ENCODE results near the gene RIN1. TPM values are rescaled to one million over a fixed set of nuclear protein-coding genes. Genes with fewer than 3 reads are reported as not detected.

The RIN1 gene
- total RNA-seq, 3 donors from 2014 or later (not counting 1 experiment from before 2014, with no cell fraction given): 1.3 to 7.9 (median 2.5) TPM

DNA sequence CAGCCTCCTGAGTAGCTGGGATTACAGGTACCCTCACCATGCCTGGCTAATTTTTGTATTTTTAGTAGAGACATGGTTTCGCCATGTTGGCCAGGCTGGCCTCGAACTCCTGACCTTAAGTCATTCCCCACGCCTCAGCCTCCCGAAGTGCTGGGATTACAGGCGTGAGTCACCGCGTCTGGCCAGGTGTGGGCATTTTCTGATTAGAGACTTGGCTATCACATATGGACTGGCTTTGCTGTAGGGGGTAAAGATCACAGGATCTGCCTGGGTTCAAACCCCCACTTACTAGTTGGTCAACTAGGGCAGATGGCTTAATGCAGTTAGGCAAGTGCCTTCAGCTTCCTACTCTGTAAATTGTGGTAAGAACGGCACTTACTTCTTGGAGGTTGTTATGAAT is 25.9 kb downstream of the RIN1 start:
- 94% methylated on average over 8 of the region's 8 CpGs for WGBS (ENCODE audit: insufficient coverage)
- Mint-ChIP-seq H3K9me3 (no peaks in the 10 kb centered on the region), H3K4me3 (no peak overlapping the region), H3K27ac (no peak overlapping the region), H3K4me1 (peaks cover 11 to 20% of the 10 kb centered on the region in 2 donors), H3K36me3 (no peaks in the 10 kb centered on the region), H3K27me3 (ENCODE audit: low read depth in 2 of 2) (peaks cover 3 to 13% of the 10 kb centered on the region in 2 donors)
- Histone ChIP-seq H3K36me3 (ENCODE audit: control insufficient read depth, insufficient read depth, low read length) (no peaks in the 10 kb centered on the region), H3K27me3 (ENCODE audit: control insufficient read depth, insufficient read depth, low read length) (no peaks in the 10 kb centered on the region), H3K4me3 (ENCODE audit: low read length) (no peak overlapping the region), H3K27ac (ENCODE audit: low read length) (no peak overlapping the region), H3K4me1 (ENCODE audit: control insufficient read depth, insufficient read depth, low read length) (peaks cover 23% of the 10 kb centered on the region), H3K9me3 (ENCODE audit: control insufficient read depth, insufficient read depth, low read length) (no peaks in the 10 kb centered on the region)
- ATAC-seq (no peak), DNase-seq (no peak)
- intact Hi-C loops (cut with micrococcal nuclease): no loop called here
- TF ChIP-seq, protein P1, sequence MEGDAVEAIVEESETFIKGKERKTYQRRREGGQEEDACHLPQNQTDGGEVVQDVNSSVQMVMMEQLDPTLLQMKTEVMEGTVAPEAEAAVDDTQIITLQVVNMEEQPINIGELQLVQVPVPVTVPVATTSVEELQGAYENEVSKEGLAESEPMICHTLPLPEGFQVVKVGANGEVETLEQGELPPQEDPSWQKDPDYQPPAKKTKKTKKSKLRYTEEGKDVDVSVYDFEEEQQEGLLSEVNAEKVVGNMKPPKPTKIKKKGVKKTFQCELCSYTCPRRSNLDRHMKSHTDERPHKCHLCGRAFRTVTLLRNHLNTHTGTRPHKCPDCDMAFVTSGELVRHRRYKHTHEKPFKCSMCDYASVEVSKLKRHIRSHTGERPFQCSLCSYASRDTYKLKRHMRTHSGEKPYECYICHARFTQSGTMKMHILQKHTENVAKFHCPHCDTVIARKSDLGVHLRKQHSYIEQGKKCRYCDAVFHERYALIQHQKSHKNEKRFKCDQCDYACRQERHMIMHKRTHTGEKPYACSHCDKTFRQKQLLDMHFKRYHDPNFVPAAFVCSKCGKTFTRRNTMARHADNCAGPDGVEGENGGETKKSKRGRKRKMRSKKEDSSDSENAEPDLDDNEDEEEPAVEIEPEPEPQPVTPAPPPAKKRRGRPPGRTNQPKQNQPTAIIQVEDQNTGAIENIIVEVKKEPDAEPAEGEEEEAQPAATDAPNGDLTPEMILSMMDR (IDR thresholded peaks at IDR 0.05): no peak

DNA sequence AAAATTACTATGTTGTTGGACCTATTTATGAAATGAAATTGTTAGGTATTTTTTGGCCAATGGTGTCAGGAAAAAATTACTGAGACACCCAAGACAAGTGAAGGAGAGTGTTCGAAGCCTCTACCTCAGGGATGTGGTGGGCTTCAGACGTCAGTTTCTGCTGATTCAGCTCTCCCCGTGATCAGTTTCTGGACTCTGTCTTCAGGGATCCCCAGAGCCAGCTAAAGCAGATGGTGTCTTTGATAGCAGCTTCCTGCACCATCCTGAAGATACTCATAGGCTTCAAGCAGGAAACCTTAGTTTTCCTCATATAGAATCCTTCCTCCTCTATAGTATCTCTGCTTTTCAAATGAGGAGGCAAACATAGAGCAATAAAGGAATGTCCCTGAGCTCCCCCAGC is 26.8 kb downstream of the RIN1 start:
- Mint-ChIP-seq H3K36me3 (no peaks in the 10 kb centered on the region), H3K27me3 (ENCODE audit: low read depth in 2 of 2) (peaks cover 0 to 9% of the 10 kb centered on the region in 2 donors), H3K9me3 (no peaks in the 10 kb centered on the region), H3K27ac (no peak overlapping the region), H3K4me3 (no peak overlapping the region), H3K4me1 (peaks cover 11 to 20% of the 10 kb centered on the region in 2 donors)
- DNase-seq: no peak
- TF ChIP-seq, protein P1 (IDR thresholded peaks at IDR 0.05): no peak
- Histone ChIP-seq H3K27me3 (ENCODE audit: control insufficient read depth, insufficient read depth, low read length) (no peaks in the 10 kb centered on the region), H3K36me3 (ENCODE audit: control insufficient read depth, insufficient read depth, low read length) (no peaks in the 10 kb centered on the region), H3K9me3 (ENCODE audit: control insufficient read depth, insufficient read depth, low read length) (no peaks in the 10 kb centered on the region), H3K27ac (ENCODE audit: low read length) (no peak overlapping the region), H3K4me1 (ENCODE audit: control insufficient read depth, insufficient read depth, low read length) (peaks cover 23% of the 10 kb centered on the region), H3K4me3 (ENCODE audit: low read length) (no peak overlapping the region)
- whole genome bisulfite sequencing (ENCODE audit: insufficient coverage): 65% methylated on average over 3 of the region's 3 CpGs
- ATAC-seq: no peak
- intact Hi-C loops (cut with micrococcal nuclease): no loop called here

DNA sequence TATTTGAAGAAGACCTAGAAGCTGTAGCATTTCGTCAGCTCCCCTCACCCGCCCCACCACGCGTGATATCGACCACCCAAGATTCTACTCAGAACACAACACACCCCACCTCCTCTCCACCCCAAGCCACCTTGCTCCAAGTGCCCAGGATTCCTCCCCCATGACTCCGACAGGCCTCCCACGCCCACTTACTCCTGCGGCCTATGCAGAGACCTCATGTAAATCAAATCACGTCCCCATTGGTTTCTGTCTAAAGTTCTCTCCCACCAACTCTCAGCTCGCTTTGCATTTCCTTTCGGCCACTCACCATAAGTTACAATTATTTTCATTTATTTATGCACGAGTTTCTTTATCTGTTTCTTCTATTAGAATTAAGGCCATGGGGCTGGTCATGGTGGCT is 33.6 kb downstream of the RIN1 start:
- no peaks in the 10 kb centered on the region for H3K4me1 Mint-ChIP-seq
- no peak overlapping the region for H3K4me3 Mint-ChIP-seq
- Histone ChIP-seq H3K27ac (ENCODE audit: low read length) (no peak overlapping the region), H3K27me3 (ENCODE audit: control insufficient read depth, insufficient read depth, low read length) (no peaks in the 10 kb centered on the region), H3K4me3 (ENCODE audit: low read length) (no peak overlapping the region), H3K36me3 (ENCODE audit: control insufficient read depth, insufficient read depth, low read length) (no peaks in the 10 kb centered on the region), H3K9me3 (ENCODE audit: control insufficient read depth, insufficient read depth, low read length) (no peaks in the 10 kb centered on the region), H3K4me1 (ENCODE audit: control insufficient read depth, insufficient read depth, low read length) (no peaks in the 10 kb centered on the region)
- no peak for ATAC-seq
- intact Hi-C loops (cut with micrococcal nuclease): no loop called here
- WGBS (ENCODE audit: insufficient coverage): 88% methylated on average over 12 of the region's 12 CpGs
- no peak overlapping the region for H3K27ac Mint-ChIP-seq
- no peaks in the 10 kb centered on the region for H3K36me3 Mint-ChIP-seq
- TF ChIP-seq, protein P1 (IDR thresholded peaks at IDR 0.05): no peak
- H3K9me3 Mint-ChIP-seq: no peaks in the 10 kb centered on the region
- DNase-seq: no peak
- peaks cover 0 to 2% of the 10 kb centered on the region in 2 donors for H3K27me3 Mint-ChIP-seq (ENCODE audit: low read depth in 2 of 2)

DNA sequence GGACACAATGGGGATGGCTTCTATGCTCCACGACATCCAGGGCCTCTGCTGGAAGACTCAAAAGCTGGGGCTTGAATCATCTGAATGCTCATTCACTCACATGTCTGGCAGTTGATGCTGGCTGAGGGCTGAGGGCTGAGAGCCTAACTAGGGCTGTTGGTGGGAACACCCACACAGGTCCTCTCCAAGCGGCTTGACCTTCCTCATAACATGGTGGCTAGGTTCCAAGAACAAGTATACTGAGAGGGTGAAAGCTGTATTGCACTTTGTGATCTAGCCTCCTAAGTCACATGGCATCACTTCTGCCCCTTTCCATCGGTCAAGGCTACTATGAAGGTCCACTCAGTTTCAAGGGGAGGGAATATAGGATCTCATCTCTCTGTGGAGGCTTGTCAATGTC is 37.0 kb downstream of the RIN1 start:
- peaks cover 0 to 5% of the 10 kb centered on the region in 2 donors for H3K27me3 Mint-ChIP-seq (ENCODE audit: low read depth in 2 of 2)
- DNase-seq (no peak), ATAC-seq (no peak)
- Histone ChIP-seq H3K4me3 (ENCODE audit: low read length) (no peak overlapping the region), H3K4me1 (ENCODE audit: control insufficient read depth, insufficient read depth, low read length) (no peaks in the 10 kb centered on the region), H3K27ac (ENCODE audit: low read length) (no peak overlapping the region), H3K27me3 (ENCODE audit: control insufficient read depth, insufficient read depth, low read length) (no peaks in the 10 kb centered on the region), H3K9me3 (ENCODE audit: control insufficient read depth, insufficient read depth, low read length) (no peaks in the 10 kb centered on the region), H3K36me3 (ENCODE audit: control insufficient read depth, insufficient read depth, low read length) (no peaks in the 10 kb centered on the region)
- TF ChIP-seq, protein P1 (IDR thresholded peaks at IDR 0.05): no peak
- WGBS (ENCODE audit: insufficient coverage): 92% methylated on average over 2 of the region's 3 CpGs
- H3K4me3 Mint-ChIP-seq: no peak overlapping the region
- intact Hi-C loops (cut with micrococcal nuclease): no loop called here
- no peaks in the 10 kb centered on the region for H3K4me1 Mint-ChIP-seq
- no peak overlapping the region for H3K27ac Mint-ChIP-seq
- H3K36me3 Mint-ChIP-seq: no peaks in the 10 kb centered on the region
- no peaks in the 10 kb centered on the region for H3K9me3 Mint-ChIP-seq
